Body of pancreas (tissue), 4 donors: Measurements from ENCODE around the gene DLEU7.

Source experiments
- POLR2A ChIP-seq, 3 donors: fragments of 450-650 bp; IDR thresholded peaks; one replicate each; pipeline ENCODE4 v1.6.1; 2016; ENCODE audit warnings: antibody characterized with exemption in 3 of 3, mild to moderate bottlenecking in 2 of 3
- TF ChIP-seq, protein P1 (sequence below), 7 experiments: fragments of 450-650 bp in 4 of 7; fragments of 200-600 bp in 3 of 7; sonication (generic) in 3 of 7; IDR thresholded peaks; one replicate each; pipeline ENCODE4 v1.5.1; 2016 to 2019; ENCODE audit warnings: antibody characterized with exemption in 7 of 7

DNA sequence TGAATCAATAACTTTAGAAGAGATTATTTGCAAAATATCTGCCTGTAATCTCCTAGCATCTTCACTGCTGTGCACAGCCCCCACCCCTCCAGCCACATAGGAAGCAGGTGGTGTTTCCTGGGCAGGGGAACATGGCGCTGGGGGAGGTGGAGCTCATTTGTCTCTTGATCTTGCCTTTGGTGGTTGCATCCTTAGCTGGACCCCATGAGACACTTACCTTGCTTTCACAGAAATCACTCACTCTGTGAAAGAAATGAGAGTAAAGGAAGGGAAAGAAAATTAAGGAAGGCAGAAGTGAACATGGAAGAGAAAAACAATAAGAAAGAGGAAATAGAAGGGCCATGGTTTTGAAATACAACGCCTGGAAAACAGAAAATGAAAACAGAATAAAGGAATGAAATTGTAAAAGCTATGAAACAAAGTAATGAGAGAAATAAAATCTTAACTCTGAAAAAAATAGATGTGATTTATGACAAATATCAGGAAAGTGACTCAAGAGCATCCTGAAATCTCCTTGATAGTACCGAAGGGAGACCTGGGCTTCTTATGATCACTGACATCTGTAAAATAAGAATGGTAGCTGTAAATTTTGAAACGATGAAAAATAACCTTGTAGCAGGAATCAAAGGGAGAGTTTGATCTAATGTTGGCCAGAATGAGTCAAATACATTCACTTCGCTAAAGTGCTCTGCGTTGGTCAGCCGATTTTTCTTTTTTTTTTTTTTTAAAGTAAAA lies 48.9 kb upstream of the DLEU7 start:
- TF ChIP-seq POLR2A (IDR thresholded peaks at IDR 0.05): no peak
- TF ChIP-seq, protein P1, sequence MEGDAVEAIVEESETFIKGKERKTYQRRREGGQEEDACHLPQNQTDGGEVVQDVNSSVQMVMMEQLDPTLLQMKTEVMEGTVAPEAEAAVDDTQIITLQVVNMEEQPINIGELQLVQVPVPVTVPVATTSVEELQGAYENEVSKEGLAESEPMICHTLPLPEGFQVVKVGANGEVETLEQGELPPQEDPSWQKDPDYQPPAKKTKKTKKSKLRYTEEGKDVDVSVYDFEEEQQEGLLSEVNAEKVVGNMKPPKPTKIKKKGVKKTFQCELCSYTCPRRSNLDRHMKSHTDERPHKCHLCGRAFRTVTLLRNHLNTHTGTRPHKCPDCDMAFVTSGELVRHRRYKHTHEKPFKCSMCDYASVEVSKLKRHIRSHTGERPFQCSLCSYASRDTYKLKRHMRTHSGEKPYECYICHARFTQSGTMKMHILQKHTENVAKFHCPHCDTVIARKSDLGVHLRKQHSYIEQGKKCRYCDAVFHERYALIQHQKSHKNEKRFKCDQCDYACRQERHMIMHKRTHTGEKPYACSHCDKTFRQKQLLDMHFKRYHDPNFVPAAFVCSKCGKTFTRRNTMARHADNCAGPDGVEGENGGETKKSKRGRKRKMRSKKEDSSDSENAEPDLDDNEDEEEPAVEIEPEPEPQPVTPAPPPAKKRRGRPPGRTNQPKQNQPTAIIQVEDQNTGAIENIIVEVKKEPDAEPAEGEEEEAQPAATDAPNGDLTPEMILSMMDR (IDR thresholded peaks at IDR 0.05): no peak
